Amygdala (tissue), 56 donors: ENCODE measurements around the gene FOXC1.

Source experiments
- DNase-seq, 56 donors: peaks; one replicate each; lab custom pipeline; 2025; lab: John Stamatoyannopoulos, UW

Gene FOXC1

DNA sequence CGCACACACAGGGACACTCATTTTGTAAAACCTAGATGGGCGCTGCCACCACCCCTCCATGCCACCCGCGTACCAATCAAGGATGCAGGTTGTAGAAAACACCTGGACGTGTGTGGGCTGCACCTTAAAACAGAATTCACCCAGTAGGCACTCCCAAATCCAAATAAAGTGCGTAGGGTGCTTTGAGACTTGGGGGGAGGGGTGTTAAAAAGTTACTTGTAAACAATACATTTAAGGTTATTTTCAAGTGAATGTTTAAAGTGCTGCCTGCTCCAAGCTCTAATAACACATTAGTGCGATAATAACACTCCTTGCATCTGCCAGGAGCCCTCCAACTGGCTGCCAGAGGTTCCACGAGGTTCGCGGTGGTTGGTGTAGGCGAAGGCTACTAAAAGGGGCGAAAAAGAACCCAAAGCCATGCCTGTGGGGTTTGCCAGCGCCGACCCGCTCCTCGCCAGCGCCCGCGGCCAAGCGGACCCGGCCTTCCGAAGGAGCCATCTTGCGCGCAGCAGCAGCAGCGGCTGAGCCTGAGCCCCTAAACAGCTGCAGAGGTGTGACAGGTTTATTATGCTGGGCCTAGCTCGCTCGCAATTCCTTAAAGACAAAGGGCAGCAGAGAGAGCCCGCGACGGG, 11.5 kb downstream of the FOXC1 start:
- DNase-seq = no peak

DNA sequence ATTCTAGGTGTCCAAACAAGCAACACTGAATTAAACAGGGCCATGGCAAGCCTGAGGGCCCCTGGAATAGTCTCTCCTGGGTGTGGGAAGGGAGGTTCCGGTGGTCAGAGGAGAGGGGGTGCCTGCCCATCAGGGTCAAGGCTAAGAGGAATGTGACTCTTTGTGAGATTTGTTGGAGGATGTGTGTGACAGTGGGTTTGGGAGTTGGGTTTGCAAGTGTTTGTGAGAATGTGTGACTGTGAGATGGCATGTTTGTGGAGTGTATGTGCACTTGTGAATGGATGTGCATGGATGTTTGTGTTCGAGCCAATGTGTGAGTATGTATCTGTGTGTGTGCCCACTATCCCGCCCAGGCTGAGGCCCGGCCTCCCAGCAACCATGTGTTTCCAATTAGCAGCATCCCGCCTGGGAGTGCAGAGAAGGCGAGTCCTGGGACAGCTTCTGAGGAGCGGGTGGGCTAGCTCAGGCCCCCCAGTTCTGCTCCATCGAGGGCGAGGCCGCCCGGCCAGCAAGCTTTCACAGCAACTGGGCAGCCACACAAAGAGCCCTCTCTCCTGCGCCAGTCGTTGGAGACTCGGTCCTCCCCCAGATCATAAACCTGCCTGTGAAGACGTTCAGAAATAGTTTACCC, 12.6 kb downstream of the FOXC1 start:
- no peak for DNase-seq

DNA sequence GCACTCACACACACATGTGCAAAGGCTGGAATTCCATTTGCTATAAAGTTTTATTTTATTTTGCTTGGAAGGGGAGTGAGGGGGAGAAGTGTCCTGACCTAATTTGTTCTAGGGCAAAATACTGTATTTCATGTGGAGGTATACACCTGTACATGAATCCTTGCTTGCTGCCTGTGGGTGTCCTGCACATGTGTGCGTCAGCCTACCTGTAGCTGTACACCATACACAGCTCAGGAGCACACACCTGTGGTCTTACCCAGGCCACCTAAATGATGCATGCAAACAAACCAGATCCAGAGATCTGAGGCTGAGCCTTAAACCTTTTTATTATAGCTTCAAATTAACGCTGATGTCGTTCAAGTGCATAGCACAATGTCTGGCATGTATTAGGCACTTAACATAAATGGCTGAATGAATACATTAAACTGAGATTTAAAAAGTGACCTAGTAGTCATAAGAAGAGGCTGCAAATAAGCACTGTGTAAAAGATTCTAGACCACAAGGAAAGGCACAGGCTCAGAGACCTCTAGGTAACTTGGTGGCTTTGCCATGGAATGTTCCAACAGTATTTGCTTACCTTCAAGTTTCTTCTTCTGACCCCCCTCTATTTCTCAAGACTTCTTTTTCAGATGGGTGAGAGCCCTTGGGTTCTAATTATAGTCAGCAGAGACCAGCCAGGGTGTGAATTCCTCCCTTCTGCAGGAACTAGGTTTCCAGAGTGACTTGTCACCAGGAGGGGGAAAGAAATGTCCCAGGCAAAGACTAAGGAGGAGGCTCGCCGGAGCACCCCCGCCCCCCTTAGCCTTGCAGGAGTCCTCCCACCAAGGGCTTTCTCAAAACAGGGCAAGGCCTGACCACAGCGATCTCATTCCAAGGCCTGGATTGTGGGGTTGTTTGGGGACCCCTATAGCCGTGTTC, 13.4 kb downstream of the FOXC1 start:
- DNase-seq = no peak

DNA sequence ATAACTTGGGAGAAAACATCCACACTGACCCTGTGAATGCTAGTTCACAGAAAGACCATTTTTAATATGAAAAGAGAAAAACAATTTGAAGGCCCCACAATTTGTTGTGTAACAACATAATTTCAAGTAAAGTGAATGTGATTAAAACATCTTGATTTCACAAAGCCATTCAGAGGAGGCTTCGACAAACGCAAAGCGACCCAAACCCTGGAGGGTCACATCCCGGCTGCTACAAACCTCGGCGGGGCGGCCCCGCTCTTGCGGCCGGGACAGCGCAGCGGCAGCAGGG, 14.0 kb downstream of the FOXC1 start:
- DNase-seq = no peak

DNA sequence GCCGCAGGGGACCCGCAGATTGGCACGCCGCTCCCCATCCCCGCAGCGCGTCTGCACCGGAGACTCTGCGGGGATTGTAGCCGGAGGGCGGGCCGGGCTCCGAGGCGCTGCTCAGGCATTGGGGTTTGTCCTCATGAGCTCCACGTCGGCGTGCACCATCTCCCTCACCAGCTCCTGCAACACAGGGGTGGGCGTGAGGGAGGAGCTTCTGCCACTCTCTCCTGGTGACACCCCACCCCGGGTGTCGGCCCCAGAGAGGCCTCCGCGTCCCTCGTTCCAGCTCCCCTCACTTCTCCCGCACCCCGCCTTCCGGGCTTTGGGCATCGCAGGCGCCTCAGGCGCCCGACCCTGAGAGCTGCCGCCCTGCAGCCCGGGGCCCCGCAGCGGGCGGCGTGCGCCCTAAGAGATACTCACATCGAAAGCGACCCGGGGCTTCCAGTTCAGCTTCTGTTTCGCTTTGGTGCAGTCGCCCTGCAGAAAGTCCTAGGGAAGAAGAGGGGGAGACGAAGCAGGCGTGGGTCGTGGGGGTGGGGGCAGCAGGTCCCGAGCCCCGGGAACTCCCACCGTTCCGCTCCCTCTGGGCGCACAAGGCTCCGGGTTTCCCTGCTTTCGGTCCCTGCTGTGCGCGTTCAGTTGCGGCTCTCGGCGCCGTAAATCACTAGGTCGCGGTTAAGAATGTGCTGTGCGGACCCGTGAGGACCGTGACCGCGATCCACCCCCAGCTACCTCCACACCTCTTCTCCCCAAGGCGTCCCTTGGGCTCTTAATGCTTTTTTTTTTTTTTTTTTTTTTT, 14.5 kb downstream of the FOXC1 start:
- no peak for DNase-seq

DNA sequence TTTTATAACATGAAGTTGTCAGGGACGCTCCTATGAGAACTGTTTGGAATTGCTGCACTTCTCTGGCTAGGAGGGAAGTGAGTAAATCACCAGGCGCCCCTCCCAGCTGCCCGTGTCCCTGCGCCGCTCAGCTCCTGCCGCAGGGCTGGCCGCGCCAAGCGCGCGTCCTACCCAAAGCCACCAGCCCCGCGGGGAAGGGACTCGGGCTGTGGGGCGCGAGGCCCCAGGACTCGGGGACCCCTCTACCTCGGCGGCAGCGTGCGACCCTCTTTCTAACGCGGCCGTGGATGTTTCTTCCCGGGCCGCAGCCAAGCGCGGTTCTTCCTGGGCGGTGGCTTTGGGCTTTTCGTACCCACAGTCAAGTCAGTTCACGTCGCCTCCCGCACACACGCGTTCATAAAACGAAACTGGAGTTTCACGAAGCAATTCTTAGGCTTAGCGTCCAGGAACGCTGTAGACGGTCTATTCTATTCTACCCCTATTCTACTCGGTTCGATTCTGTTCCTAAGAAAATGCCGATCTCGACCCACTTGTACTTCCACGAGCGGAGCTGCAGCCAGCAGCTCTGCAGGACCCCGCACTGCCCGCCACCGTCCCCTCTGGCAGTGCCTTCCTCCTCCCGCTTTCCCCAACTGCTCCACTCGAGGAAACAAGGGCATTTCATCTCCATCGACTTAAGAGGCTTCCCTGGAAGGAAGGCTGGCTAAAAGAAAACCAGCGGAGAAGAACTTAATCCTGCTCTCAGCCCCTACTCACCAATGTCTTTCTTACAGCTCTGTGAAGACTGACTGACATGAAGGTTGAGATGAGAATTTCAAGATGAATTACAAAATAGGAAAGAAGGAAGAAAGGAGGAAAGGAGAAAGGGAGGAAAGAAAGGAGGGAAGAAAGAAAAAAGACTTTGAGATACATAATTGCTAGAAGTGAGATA, 15.4 kb downstream of the FOXC1 start:
- no peak for DNase-seq

DNA sequence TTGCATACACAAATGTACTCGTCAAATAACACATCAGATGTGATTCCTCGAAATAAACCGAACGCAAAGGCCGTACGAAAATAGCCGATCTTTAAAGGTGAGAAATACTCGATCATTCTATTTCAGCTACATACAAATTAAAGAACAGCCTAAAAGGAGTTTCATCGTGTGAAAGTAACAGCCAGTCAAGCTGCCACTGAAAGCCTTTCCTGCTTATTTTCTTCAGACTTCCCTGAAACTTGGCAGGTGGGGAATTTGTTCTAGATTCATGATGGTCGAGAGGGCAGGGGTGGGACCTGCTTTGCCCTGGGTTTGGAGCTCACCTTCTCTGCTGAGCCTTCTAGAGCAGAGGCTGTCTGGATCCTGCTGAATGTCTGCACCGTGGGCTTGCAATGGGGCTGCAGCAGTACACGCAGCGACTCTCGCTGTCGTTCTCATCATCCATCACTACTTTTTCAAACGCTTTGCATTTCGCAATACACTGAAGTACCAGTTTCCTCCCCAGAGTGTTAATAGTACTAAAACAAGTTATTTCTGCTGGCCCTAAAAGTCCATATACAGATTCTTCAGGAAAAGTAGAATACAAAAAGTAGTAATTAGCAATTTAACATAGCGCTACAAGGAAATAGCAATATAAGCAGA, 16.2 kb downstream of the FOXC1 start:
- no peak for DNase-seq

- DNase-seq = no peak
Observed at GRCh38 chr6:1626481-1626880, 16.8 kb downstream of the FOXC1 start.

DNA sequence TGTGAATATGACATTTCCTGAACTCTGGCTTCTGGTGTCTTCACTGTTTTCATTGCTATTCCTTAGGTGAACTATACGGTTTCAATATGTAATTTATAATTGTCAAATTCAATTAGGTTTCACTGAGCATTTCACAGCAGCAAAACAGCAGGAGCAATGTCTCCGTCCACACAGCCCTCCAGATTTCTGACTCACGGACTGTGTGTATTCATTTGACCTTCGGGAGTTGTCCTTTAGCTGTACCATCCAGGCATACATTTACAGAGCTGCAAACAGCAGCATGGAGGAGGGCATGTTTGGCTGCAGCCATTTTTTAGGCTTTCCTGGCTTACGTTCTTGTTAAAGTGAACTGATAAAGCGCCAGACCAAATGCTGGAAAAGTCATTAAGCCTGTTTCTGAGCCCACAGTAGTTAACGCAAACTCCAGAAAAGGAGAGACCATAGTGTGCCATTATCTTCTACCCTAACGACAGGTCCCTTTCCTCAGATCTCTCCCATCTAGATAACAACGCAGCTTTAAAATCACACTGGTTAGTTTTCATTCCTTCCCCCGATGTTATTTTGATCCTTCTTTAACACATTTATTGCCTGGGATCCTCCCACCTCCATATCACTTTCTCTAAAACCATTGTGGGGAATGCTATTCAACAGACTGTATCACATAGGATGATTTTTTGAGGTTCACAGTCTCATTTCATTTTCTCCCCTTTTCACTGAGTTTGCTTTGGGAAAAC, 18.3 kb downstream of the FOXC1 start:
- DNase-seq = no peak

DNA sequence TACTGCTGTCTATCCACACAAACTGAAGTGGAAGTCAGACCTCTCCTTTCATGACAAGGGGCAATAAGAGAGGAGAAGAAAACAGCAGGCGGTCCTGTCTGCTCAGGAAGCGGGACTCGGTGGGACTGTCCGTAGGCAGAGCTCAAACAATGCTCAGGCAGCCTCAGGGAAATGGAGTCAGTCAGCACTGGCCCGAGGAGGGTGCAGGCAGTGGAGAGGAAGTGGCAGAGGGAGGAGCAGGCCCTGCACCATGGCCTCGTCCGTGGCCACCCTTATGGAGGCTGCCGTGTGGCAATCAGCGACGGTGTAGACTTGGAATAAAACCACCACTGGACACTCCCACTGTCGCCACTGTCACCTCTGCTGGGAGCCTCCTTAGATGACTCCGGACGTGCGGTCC, 19.6 kb downstream of the FOXC1 start:
- DNase-seq = no peak

GRCh38 chr6:1630212-1630770, 20.6 kb downstream of the FOXC1 start:
- DNase-seq = no peak

DNA sequence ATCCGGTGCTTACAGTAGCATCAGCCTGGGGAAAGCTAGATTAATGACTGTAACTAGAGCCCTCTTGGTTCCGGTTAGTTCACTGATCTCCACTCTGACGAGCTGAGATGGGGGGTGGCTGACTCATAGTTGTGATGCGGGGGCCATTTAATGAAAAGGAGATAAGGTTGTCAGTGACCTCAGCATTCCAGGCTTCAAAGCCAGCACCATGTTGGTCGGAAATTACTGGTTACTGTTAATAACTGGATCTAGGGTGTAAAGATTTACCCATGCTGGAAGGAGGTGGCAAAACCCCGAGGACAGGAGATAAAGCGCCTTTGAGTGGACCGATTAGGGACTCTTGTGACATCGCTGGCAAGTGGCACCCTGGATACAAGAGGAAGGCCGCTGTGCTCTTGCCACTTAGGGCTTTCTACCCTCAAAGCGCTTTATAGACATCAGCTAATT, 21.1 kb downstream of the FOXC1 start:
- DNase-seq = no peak

GRCh38 chr6:1631251-1631650, 21.5 kb downstream of the FOXC1 start:
- no peak for DNase-seq

GRCh38 chr6:1633366-1634021, 23.8 kb downstream of the FOXC1 start:
- no peak for DNase-seq

DNA sequence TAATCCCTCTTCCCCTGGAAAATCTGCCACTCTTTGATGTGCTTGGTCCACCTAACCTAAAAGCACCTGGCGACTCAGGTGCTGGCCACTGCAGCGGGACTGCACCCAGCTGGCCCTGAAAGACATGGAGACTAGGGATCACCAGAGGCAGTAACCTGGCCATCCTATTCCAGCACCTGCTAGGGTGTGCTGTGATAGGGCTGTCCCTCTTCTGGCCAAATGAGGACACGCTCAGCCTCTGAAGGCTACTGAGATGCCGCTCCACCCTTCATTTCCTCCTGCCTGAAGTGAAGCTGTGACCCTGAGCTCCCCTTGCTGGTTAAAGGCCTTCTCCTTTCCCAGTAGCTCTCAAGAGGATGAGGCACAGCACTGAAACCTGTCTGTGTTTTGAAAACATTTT, 24.4 kb downstream of the FOXC1 start:
- DNase-seq = no peak

GRCh38 chr6:1635305-1636010, 25.7 kb downstream of the FOXC1 start:
- no peak for DNase-seq

GRCh38 chr6:1636272-1636825, 26.6 kb downstream of the FOXC1 start:
- DNase-seq = no peak
